Cardiac fibroblast (primary cell): Measurements from ENCODE around the gene CA10.

Source experiments
- DNase-seq, 2 donors: peaks; one replicate each; pipeline versions ENCODE4 v3.0.0 to v3.0.0-alpha.2; 2010; ENCODE audit warnings: low read depth in 2 of 2
- H3K4me3 ChIP-seq, 2 donors: replicated peaks in 1 of 2; 1 replicate in 1 of 2; 2 replicates in 1 of 2; pipeline ENCODE4 v1.5.1; 2011; ENCODE audit warnings: low read depth in 2 of 2, low read length in 2 of 2, mild to moderate bottlenecking in 2 of 2, moderate library complexity in 1 of 2
- TF ChIP-seq, protein P1 (sequence below): IDR thresholded peaks from one replicate; pipeline ENCODE4 v1.5.1; 2011; ENCODE audit warnings: low read depth, mild to moderate bottlenecking, low read length, inconsistent platforms

The CA10 gene

DNA sequence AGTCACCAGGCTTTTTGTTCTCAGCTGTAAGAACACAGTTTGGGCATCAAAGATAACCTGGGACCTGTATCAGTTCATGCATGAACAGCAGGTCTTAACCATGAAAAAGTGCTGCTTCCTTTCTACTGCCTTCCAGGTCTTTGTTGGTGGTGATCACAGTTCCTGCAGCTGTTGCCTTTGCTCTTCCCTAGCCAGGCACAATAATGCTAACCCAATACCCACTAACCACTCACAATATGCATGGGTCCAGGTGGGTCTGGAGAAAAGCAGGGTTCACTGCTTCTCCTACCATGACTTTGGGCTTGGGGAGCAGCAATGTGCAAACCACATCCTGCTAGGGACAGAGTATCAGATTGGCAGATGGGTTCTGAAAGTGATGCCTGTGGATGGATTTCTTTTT is 501.3 kb downstream of the CA10 start:
- no peak for DNase-seq
- TF ChIP-seq, protein P1, sequence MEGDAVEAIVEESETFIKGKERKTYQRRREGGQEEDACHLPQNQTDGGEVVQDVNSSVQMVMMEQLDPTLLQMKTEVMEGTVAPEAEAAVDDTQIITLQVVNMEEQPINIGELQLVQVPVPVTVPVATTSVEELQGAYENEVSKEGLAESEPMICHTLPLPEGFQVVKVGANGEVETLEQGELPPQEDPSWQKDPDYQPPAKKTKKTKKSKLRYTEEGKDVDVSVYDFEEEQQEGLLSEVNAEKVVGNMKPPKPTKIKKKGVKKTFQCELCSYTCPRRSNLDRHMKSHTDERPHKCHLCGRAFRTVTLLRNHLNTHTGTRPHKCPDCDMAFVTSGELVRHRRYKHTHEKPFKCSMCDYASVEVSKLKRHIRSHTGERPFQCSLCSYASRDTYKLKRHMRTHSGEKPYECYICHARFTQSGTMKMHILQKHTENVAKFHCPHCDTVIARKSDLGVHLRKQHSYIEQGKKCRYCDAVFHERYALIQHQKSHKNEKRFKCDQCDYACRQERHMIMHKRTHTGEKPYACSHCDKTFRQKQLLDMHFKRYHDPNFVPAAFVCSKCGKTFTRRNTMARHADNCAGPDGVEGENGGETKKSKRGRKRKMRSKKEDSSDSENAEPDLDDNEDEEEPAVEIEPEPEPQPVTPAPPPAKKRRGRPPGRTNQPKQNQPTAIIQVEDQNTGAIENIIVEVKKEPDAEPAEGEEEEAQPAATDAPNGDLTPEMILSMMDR = no peak
- H3K4me3 ChIP-seq = no peak overlapping the region

GRCh38 chr17:51653878-51654277 is 504.6 kb downstream of the CA10 start:
- TF ChIP-seq, protein P1 = no peak
- H3K4me3 ChIP-seq = no peak overlapping the region
- no peak for DNase-seq

- TF ChIP-seq, protein P1 = no peak
- no peak overlapping the region for H3K4me3 ChIP-seq
- no peak for DNase-seq
Measured at GRCh38 chr17:51652529-51652928, 506.0 kb downstream of the CA10 start.

DNA sequence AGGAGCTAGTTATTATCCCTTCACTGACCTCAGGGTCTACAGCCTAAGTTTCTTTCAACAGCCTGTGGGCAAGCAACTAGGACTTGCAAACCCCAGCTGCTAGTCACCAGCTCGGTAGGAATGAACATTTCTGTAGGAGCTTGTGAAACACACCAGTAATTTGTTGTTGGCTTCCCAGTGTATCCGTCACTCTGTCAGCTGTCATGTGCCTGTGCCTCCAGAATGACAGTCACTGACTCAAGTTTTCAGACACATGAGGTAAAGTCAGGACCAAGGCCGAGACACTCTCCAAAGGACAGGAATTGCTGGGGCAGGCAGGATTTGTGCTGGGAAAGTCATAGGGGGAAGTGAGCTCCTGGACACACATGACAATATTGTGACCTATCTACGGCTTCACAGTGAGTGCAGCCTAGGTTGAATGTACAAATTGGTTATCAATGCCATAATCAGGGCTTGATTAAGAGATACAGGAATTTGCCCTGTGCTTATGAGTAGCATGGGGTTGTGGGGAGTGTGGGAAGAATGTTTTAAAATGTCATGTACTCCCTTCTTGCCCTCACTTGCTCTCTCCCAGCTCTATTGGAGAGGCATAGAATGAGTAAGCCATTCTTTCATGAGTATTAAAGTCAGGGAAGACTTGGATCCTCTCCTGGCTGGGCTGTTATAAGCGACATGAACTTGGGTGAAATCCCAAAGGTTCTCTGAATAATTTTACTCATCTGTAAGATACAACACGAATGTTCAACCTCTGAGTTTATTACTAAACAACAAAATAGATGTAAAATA is 506.8 kb downstream of the CA10 start:
- TF ChIP-seq, protein P1 = no peak
- no peak for DNase-seq

DNA sequence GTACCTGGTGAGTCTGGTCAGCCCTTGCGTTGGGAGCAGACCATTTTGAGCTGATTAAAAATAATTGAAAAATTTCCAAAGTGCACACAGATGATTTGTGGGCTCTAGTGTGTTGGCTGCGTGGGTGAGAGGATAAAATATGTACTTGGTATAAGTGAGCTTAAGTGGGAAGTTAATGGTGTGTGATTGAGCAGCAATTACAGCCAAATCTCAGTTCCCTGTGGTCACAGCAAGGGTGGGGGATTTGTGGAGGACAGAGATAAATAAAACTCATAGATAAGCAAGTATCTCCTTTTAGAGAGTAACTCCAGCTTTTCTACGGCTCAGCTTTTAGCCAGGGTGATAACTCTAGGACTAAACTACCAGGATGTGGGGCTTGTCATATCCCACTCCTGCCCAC is 507.7 kb downstream of the CA10 start:
- TF ChIP-seq, protein P1 = no peak
- H3K4me3 ChIP-seq = no peak overlapping the region
- DNase-seq = no peak

More for the DNA sequence above, 506.8 kb downstream of the CA10 start:
- no peak overlapping the region for H3K4me3 ChIP-seq

DNA sequence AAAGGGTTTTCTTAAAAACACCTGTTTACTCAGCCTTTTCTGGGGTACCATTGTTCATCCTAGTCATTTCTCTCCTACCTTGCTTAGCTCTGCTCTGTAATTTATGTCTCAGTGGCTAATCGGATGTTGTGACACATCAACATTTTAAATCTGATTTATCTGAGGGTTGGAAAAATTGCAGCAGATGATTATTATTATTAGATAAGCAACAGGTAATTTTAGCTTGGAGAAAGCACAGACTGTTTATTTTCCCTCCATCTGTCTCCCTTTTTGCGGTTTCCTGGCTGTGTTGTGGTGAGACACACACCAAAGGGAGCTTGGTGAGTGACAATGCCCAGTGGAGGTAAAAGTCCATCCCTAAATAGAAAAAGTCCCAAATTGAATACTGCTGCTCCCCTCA is 508.3 kb downstream of the CA10 start:
- TF ChIP-seq, protein P1 = no peak
- H3K4me3 ChIP-seq = no peak overlapping the region
- DNase-seq = no peak

DNA sequence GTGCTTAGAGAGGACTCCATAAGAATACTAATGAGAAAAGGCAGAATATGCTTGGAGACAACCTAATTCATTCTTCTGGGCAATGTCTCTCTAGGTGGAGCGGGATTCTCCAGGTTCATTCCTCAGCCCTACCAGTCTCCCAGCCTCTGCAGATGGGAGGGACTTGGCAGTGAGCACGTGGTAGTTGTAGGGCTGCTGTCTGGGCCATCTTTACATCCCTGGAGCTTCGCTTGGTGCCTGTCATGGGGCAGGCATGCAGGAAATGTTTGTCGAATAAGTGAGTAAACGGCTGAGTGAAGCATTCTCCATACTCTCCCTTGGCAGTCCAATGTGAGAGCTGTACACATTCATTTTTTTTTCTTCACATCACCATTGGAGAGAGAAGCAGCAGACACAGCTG is 510.7 kb downstream of the CA10 start:
- no peak overlapping the region for H3K4me3 ChIP-seq
- TF ChIP-seq, protein P1 = no peak
- DNase-seq = no peak
